Lower leg skin (tissue), 3 donors: Measurements from ENCODE around the gene FBXO5.

ENCODE experiments used
- CTCF ChIP-seq, 3 donors: fragments of 450-650 bp; IDR thresholded peaks; one replicate each; pipeline ENCODE4 v1.5.1; 2016; ENCODE audit warnings: antibody characterized with exemption in 3 of 3, mild to moderate bottlenecking in 3 of 3, moderate library complexity in 2 of 3
- POLR2A ChIP-seq, 2 donors: fragments of 450-650 bp; IDR thresholded peaks; one replicate each; pipeline ENCODE4 v1.6.1; 2016 to 2017; ENCODE audit warnings: antibody characterized with exemption in 2 of 2, mild to moderate bottlenecking in 1 of 2, moderate library complexity in 1 of 2

- TF ChIP-seq CTCF (IDR thresholded peaks at IDR 0.05) (no peak), POLR2A (IDR thresholded peaks at IDR 0.05) (no peak)
Measured at GRCh38 chr6:152982904-152983636, at the start of gene FBXO5.
